Tibial nerve (tissue), 3 donors: ENCODE measurements around the gene EVX2.

Source experiments
- CTCF ChIP-seq, 5 experiments: fragments of 200-600 bp in 3 of 5; fragments of 450-650 bp in 2 of 5; sonication (generic) in 3 of 5; IDR thresholded peaks; one replicate each; pipeline ENCODE4 v1.5.1; 2016 to 2019; ENCODE audit warnings: antibody characterized with exemption in 5 of 5, mild to moderate bottlenecking in 3 of 5, moderate library complexity in 2 of 5
- POLR2A ChIP-seq, 2 donors: fragments of 450-650 bp; IDR thresholded peaks; one replicate each; pipeline ENCODE4 v1.6.1; 2017; ENCODE audit warnings: antibody characterized with exemption in 2 of 2, mild to moderate bottlenecking in 2 of 2, moderate library complexity in 2 of 2

- TF ChIP-seq CTCF (IDR thresholded peaks at IDR 0.05) (peak in 4 of 5 experiments; percentile 23 to 32 (median 26)), POLR2A (IDR thresholded peaks at IDR 0.05) (no peak)
Observed at GRCh38 chr2:176111309-176111663, 27.5 kb upstream of the EVX2 start.
